ENCODE measurements around the gene BMPR1B.

DNA sequence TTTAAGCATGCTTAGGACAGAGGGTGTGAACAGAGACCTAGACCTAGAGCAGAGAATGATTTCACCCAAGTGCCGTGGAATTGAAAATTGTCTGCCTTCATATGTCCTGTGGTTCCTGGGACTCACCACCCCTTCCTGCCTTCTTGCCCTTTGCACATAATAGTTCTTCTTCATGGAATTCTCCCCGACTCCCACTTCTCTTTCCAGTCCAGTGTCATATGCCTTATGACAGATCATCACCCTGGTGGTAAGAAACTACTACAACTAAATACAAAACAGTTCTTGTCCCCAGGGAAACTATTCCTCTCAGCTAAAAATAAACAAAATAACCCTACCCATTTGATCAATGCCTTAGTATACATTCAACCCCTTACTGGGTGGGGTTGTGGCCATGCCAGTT is 43.3 kb downstream of the BMPR1B start:
- TF ChIP-seq CTCF (IDR thresholded peaks at IDR 0.05) (no peak), POLR2A (IDR thresholded peaks at IDR 0.05) (no peak)

Data from prostate gland (tissue), 2 donors.